GM12874 (cell line): ENCODE measurements around the gene TMEM213.

ENCODE experiments used
- CTCF ChIP-seq: IDR thresholded peaks from 2 replicates; pipeline ENCODE4 v1.5.1; 2011; ENCODE audit warnings: low read depth, mild to moderate bottlenecking, control low read depth, low read length, moderate library complexity; ENCODE audit not compliant: insufficient read depth

TMEM213 gene

DNA sequence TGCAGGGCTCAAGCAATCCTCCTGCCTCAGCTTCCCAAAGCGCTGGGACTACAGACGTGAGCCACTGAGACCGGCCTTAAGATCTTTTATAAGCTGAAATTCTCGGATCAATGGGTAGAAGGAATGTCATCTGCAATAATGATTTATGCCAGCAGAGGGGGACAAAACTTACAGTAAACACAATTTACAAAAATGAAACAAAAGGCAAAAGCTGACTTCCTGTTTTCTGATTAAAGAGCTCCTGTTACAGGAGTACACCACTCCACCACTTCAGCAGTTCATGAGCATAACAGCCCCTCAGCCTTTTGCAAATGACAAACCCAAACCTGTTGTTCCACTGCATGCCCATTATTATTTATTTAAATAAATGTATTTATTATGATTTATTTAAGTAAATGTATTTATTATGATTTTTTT is 88.7 kb downstream of the TMEM213 start:
- peak; percentile 39; the same call in 1 of the 2 replicates for TF ChIP-seq CTCF

DNA sequence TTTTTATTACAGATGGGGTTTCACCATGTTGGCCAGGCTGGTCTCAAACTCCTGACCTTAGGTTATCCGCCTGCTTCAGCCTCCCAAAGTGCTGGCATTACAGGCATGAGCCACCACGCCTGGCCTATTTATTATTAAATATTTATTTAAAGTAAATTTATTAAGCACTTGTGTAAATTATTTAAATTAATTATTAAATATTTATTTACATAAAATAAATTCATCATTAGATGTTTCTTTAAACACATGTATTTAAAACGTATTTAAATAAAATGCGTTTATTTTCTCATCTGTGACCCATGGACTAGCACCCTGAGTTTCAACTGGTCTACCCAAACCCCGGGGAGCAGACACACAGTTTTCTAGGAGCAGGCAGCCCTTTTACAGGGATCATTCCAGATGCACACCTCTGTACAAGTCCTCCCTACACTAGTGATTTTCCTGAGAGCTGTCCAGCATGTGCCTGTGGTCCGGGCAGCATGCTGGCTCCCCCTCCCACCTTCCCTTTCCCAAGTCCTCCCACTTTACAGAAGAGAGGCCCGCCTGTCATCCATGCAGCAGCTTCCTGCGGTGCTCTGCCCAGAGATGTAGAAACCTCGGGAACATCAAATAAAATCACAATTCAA is 89.4 kb downstream of the TMEM213 start:
- TF ChIP-seq CTCF: no peak
